Caco-2 (cell line): ENCODE results near the gene TAP1. TPM values are rescaled to one million over a fixed set of nuclear protein-coding genes. Genes with fewer than 3 reads are reported as not detected.
"Not testable (repeated sequence)": the region's sequence is repeated elsewhere in the genome, so short reads cannot be mapped to it uniquely, and the experiment has no call there.

Experiments
- BruUV-seq: library from RNA; stranded (reverse); fragments of 400-500 nt; replicated peaks from 2 replicates; lab custom pipeline; 2021; lab: Mats Ljungman, UMichigan
- CTCF ChIA-PET: fragments of 300-600 bp; sonication (Branson Sonifier 250); formaldehyde crosslinking; loops from one replicate; lab custom pipeline; 2022; ENCODE audit warnings: antibody characterized with exemption; lab: Charles Lee
- POLR2A ChIA-PET: fragments of 300-600 bp; sonication (Branson Sonifier 250); formaldehyde crosslinking; loops from one replicate; lab custom pipeline; 2022; ENCODE audit warnings: antibody characterized with exemption; lab: Charles Lee
- DNase-seq, 2 experiments: peaks; one replicate each; pipeline versions ENCODE4 v3.0.0 to v3.0.0-alpha.2; 2020 to 2022
- H3K27me3 ChIP-seq: replicated peaks from 2 replicates; pipeline ENCODE4 v1.6.0; 2011; ENCODE audit warnings: low read length; ENCODE audit not compliant: control insufficient read depth, insufficient read depth
- H3K36me3 ChIP-seq: 2 replicates; pipeline ENCODE4 v1.5.1; 2011; ENCODE audit warnings: low read length; ENCODE audit not compliant: control insufficient read depth, insufficient read depth
- H3K4me1 ChIP-seq: fragments of 250-450 bp; sonication (Bioruptor Pico); 2 replicates; pipeline ENCODE4 v1.5.1; 2020; ENCODE audit warnings: mild to moderate bottlenecking
- H3K4me3 ChIP-seq: 2 replicates; pipeline ENCODE4 v1.5.1; 2011; ENCODE audit warnings: low read depth, mild to moderate bottlenecking, control low read depth, low read length
- H3K9me3 ChIP-seq: fragments of 250-450 bp; sonication (Bioruptor Pico); 2 replicates; pipeline ENCODE4 v1.5.1; 2020; ENCODE audit warnings: mild to moderate bottlenecking, moderate library complexity
- H3K27ac Mint-ChIP-seq: one replicate; pipeline ENCODE4 v1.8.0; 2022; ENCODE audit warnings: mixed read lengths; ENCODE audit not compliant: unreplicated experiment
- H3K27me3 Mint-ChIP-seq: one replicate; pipeline ENCODE4 v1.8.0; 2022; ENCODE audit warnings: mixed read lengths; ENCODE audit not compliant: insufficient read depth, unreplicated experiment
- H3K36me3 Mint-ChIP-seq: one replicate; pipeline ENCODE4 v1.8.0; 2022; ENCODE audit warnings: mild to moderate bottlenecking, mixed read lengths; ENCODE audit not compliant: insufficient read depth, unreplicated experiment
- H3K4me1 Mint-ChIP-seq: one replicate; pipeline ENCODE4 v1.8.0; 2022; ENCODE audit warnings: low read depth, mixed read lengths; ENCODE audit not compliant: unreplicated experiment
- H3K4me3 Mint-ChIP-seq: one replicate; pipeline ENCODE4 v1.8.0; 2022; ENCODE audit warnings: mild to moderate bottlenecking, moderate library complexity, mixed read lengths; ENCODE audit not compliant: unreplicated experiment
- H3K9me3 Mint-ChIP-seq: one replicate; pipeline ENCODE4 v1.8.0; 2022; ENCODE audit warnings: mixed read lengths; ENCODE audit not compliant: unreplicated experiment
- intact Hi-C: fragments of 100-400 bp; cut with micrococcal nuclease; formaldehyde crosslinking; loops from one replicate; pipeline ENCODE4 v1.10.0; 2022; ENCODE audit not compliant: unreplicated experiment
- total RNA-seq: library from RNA; stranded (reverse); gene quantifications from 2 replicates; pipeline ENCODE4 v1.2.3, GENCODE V29; 2022
- TF ChIP-seq, protein P1 (sequence below), 2 experiments: fragments of 200-600 bp in 1 of 2; IDR thresholded peaks; 1 replicate in 1 of 2; 2 replicates in 1 of 2; pipeline versions ENCODE4 v1.5.1 to v1.8.0; 2011 to 2022; ENCODE audit warnings: antibody characterized with exemption in 1 of 2, control low read depth in 1 of 2, inconsistent platforms in 1 of 2, low read depth in 1 of 2, low read length in 1 of 2, mild to moderate bottlenecking in 1 of 2, moderate library complexity in 1 of 2; ENCODE audit not compliant: insufficient read depth in 1 of 2, severe bottlenecking in 1 of 2, unreplicated experiment in 1 of 2

TAP1 gene
- total RNA-seq, 1 experiment from 2014 or later: 3.7 TPM

DNA sequence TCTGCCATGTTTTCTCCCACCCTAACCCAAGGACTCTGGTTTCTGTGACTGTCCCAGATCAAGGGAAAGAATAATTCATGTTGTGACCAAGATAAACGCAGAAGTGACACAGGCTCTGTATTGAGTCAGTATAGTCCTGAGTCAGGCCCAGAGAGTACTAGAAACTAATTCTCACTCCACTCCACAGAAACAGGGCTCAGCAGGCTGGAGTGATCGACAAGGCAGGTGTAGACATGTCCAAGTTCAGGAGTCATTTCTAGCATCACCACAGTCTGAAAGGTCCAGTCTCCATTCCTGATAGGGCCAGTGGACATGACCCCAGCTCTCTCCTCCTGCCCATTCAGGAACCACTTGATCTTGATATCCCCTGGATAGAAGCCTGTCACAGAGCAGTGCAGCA lies 39.4 kb downstream of the TAP1 start:
- intact Hi-C loops: no loop called here
- H3K9me3 ChIP-seq: no peaks in the 10 kb centered on the region
- ChIA-PET POLR2A (no interaction called here), CTCF (interaction anchor here (1.4 kb wide), 1 partner anchor 24 kb away, joined by 5 read pairs; the partner anchor contains the start of gene TAP2)
- H3K4me1 Mint-ChIP-seq: no peaks in the 10 kb centered on the region
- no peaks in the 10 kb centered on the region for H3K36me3 Mint-ChIP-seq
- H3K27ac Mint-ChIP-seq: no peak overlapping the region
- H3K4me1 ChIP-seq: peaks cover 13% of the 10 kb centered on the region; the same call in 1 of the 2 replicates
- no peaks in the 10 kb centered on the region for H3K9me3 Mint-ChIP-seq
- no TSS peak for BruUV-seq
- no peak overlapping the region for H3K4me3 Mint-ChIP-seq
- no peak for DNase-seq
- no peaks in the 10 kb centered on the region for H3K36me3 ChIP-seq
- no peaks in the 10 kb centered on the region for H3K27me3 ChIP-seq
- H3K27me3 Mint-ChIP-seq: peaks cover 8% of the 10 kb centered on the region
- no peak overlapping the region for H3K4me3 ChIP-seq
- TF ChIP-seq, protein P1, sequence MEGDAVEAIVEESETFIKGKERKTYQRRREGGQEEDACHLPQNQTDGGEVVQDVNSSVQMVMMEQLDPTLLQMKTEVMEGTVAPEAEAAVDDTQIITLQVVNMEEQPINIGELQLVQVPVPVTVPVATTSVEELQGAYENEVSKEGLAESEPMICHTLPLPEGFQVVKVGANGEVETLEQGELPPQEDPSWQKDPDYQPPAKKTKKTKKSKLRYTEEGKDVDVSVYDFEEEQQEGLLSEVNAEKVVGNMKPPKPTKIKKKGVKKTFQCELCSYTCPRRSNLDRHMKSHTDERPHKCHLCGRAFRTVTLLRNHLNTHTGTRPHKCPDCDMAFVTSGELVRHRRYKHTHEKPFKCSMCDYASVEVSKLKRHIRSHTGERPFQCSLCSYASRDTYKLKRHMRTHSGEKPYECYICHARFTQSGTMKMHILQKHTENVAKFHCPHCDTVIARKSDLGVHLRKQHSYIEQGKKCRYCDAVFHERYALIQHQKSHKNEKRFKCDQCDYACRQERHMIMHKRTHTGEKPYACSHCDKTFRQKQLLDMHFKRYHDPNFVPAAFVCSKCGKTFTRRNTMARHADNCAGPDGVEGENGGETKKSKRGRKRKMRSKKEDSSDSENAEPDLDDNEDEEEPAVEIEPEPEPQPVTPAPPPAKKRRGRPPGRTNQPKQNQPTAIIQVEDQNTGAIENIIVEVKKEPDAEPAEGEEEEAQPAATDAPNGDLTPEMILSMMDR (IDR thresholded peaks at IDR 0.05; ENCODE audit: insufficient read depth in 1 of 2, low read depth in 1 of 2, low read length in 1 of 2, severe bottlenecking in 1 of 2, unreplicated experiment in 1 of 2): no peak

DNA sequence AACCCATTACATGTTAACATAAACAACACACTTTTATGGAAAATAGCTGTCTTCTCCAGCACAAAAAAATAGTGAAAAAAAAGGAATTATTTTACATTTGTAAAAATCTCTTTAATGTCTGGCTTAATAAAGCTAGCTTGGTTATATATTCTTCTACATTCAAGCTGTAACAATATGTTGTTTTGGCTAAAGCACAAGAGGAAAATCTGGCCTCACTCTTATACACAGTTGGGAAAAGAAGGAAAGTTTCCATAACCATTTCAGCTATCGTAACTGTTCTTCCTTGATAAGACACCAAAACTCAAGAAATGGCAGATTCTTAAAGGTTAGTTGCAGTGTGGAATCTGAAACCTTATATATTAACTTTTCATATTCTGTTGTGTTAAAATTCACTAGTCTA lies 44.3 kb downstream of the TAP1 start:
- no peak overlapping the region for H3K27ac Mint-ChIP-seq
- H3K27me3 ChIP-seq: no peaks in the 10 kb centered on the region

DNA sequence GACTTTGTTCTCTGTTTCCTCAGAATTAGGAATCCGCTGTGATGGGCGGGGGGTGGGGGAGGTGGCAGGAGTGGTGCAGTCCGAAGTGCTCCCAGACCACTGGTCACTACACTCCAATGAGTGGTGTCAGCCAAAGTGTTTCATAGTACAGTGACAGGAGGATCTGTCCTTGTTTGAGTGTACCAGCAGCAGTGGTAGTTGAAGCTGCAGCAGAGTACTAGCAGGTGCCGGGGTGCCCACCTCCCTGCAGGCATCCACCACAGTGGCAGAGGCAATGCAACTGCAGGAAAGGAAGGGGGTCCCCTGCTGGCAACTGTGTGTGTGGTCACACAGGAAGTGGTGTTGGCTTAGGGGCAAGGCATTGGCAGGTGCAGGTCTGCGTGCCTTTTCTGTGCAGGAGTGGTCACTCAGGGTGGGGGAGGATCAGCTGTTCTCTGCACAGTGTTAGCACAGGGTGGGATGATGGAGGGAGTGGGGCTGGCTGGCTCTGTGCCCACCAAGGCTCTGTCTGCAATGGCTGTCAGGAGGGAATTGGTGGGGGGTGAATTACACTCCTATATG lies 46.4 kb downstream of the TAP1 start:
- no peaks in the 10 kb centered on the region for H3K27me3 ChIP-seq
- BruUV-seq: no TSS peak
- POLR2A ChIA-PET: no interaction called here
- peaks cover 15% of the 10 kb centered on the region for H3K27me3 Mint-ChIP-seq
- H3K4me3 Mint-ChIP-seq: no peak overlapping the region
- H3K36me3 Mint-ChIP-seq: no peaks in the 10 kb centered on the region
- H3K27ac Mint-ChIP-seq: no peak overlapping the region
- intact Hi-C loops: no loop called here
- H3K9me3 Mint-ChIP-seq: no peaks in the 10 kb centered on the region
- CTCF ChIA-PET: interaction anchor here (0.6 kb wide), 1 partner anchor 61 kb away, joined by 3 read pairs; no protein-coding TSS in a partner anchor
- H3K4me1 ChIP-seq: no peaks in the 10 kb centered on the region
- H3K9me3 ChIP-seq: 0 out of 2 replicates have a peak, but pooled peaks cover 2% of the 10 kb centered on the region
- TF ChIP-seq, protein P1 (IDR thresholded peaks at IDR 0.05; ENCODE audit: insufficient read depth in 1 of 2, low read depth in 1 of 2, low read length in 1 of 2, severe bottlenecking in 1 of 2, unreplicated experiment in 1 of 2): no peak
- DNase-seq: no peak
- H3K36me3 ChIP-seq: no peaks in the 10 kb centered on the region
- H3K4me1 Mint-ChIP-seq: no peaks in the 10 kb centered on the region
- H3K4me3 ChIP-seq: no peak overlapping the region

More for the DNA sequence above, 44.3 kb downstream of the TAP1 start:
- TF ChIP-seq, protein P1 (IDR thresholded peaks at IDR 0.05; ENCODE audit: insufficient read depth in 1 of 2, low read depth in 1 of 2, low read length in 1 of 2, severe bottlenecking in 1 of 2, unreplicated experiment in 1 of 2): no peak
- peaks cover 9% of the 10 kb centered on the region for H3K27me3 Mint-ChIP-seq
- no peak overlapping the region for H3K4me3 ChIP-seq
- DNase-seq: no peak
- CTCF ChIA-PET: no interaction called here
- no peaks in the 10 kb centered on the region for H3K36me3 ChIP-seq
- H3K9me3 ChIP-seq: no peaks in the 10 kb centered on the region
- H3K36me3 Mint-ChIP-seq: no peaks in the 10 kb centered on the region
- H3K4me1 Mint-ChIP-seq: no peaks in the 10 kb centered on the region
- BruUV-seq: no TSS peak
- intact Hi-C loops: no loop called here
- no peaks in the 10 kb centered on the region for H3K9me3 Mint-ChIP-seq
- H3K4me1 ChIP-seq: no peaks in the 10 kb centered on the region
- POLR2A ChIA-PET: no interaction called here
- H3K4me3 Mint-ChIP-seq: no peak overlapping the region

DNA sequence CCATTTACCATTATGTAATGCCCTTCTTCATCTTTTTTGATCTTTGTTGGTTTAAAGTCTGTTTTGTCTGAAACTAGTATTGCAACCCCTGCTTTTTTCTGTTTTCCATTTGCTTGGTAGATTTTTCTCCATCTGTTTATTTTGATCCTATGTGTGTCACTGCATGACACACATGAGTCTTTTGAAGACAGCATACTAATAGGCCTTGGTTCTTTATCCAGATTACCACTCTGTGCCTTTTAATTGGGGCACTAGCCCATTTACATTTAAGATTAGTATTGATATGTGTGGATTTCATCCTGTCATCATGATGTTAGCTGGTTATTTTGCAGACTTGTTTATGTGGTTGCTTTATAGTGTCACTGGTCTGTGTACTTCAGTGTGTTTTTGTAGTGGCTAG lies 48.1 kb downstream of the TAP1 start:
- CTCF ChIA-PET, H3K27me3 ChIP-seq, intact Hi-C loops, H3K4me1 Mint-ChIP-seq, H3K4me3 ChIP-seq, H3K36me3 ChIP-seq, H3K36me3 Mint-ChIP-seq, BruUV-seq, POLR2A ChIA-PET, H3K9me3 ChIP-seq, H3K9me3 Mint-ChIP-seq, H3K4me3 Mint-ChIP-seq, H3K27ac Mint-ChIP-seq, H3K4me1 ChIP-seq, DNase-seq: not testable (repeated sequence)
- peaks cover 17% of the 10 kb centered on the region for H3K27me3 Mint-ChIP-seq
